Transverse colon (tissue), 4 donors: ENCODE data around the gene HK2. TPM values are rescaled to one million over a fixed set of nuclear protein-coding genes. Genes with fewer than 3 reads are reported as not detected.

Experiments used
- DNase-seq: peaks from one replicate; pipeline ENCODE4 v3.0.0-alpha.2; 2019
- H3K27ac ChIP-seq, 4 donors: fragments of 200-600 bp; sonication (generic); 2 replicates each; pipeline ENCODE4 v1.5.1; 2016 to 2018; ENCODE audit warnings: inconsistent platforms in 4 of 4
- H3K27me3 ChIP-seq: fragments of 200-600 bp; sonication (generic); 2 replicates; pipeline ENCODE4 v1.5.1; 2017; ENCODE audit warnings: inconsistent platforms
- H3K36me3 ChIP-seq, 4 donors: fragments of 200-600 bp; sonication (generic); 2 replicates each; pipeline ENCODE4 v1.5.1; 2017 to 2019; ENCODE audit warnings: inconsistent platforms in 4 of 4
- H3K4me1 ChIP-seq, 4 donors: fragments of 200-600 bp; sonication (generic); 2 replicates each; pipeline ENCODE4 v1.5.1; 2017 to 2020; ENCODE audit warnings: inconsistent platforms in 4 of 4
- H3K4me3 ChIP-seq, 4 donors: fragments of 200-600 bp; sonication (generic); 1 replicate in 1 of 4; 2 replicates in 3 of 4; pipeline versions ENCODE4 v1.5.1 to v1.6.1; 2017 to 2019; ENCODE audit warnings: inconsistent platforms in 4 of 4
- H3K9me3 ChIP-seq, 2 donors: fragments of 200-600 bp; sonication (generic); 2 replicates each; pipeline ENCODE4 v1.5.1; 2017 to 2019; ENCODE audit warnings: inconsistent platforms in 2 of 2
- EP300 ChIP-seq: sonication (generic); formaldehyde crosslinking; IDR thresholded peaks from one replicate; pipeline ENCODE4 v1.6.1; 2017; ENCODE audit warnings: antibody characterized with exemption, low read depth
- POLR2A ChIP-seq: fragments of 450-650 bp; IDR thresholded peaks from one replicate; pipeline ENCODE4 v1.6.1; 2016; ENCODE audit warnings: antibody characterized with exemption, mild to moderate bottlenecking, moderate library complexity
- POLR2AphosphoS5 ChIP-seq, 3 donors: sonication (generic); formaldehyde crosslinking; IDR thresholded peaks; one replicate each; pipeline ENCODE4 v1.6.1; 2016; ENCODE audit warnings: antibody characterized with exemption in 3 of 3
- WGBS, 2 donors: methylation state at CpG; one replicate each; pipeline ENCODE4 v1.1.5; 2018; ENCODE audit warnings: low coverage in 1 of 2; 5-methylcytosine and 5-hydroxymethylcytosine counted together
- in situ Hi-C, 4 donors: fragments of 200-750 bp; cut with MboI; loops; one replicate each; pipeline versions ENCODE4 v1.15.0 to v1.15.1; 2017; ENCODE audit warnings: low sequenced_read_pairs in 3 of 4, low pct_ligation_motif_present in 1 of 4, low pct_unique_long_range_greater_than_20kb in 1 of 4
- intact Hi-C: fragments of 100-400 bp; cut with DNase I; formaldehyde crosslinking; loops from one replicate; pipeline ENCODE4 v1.15.1; 2023; ENCODE audit warnings: low total_unique reads
- total RNA-seq, 4 donors: library from RNA; depleted of rRNA; stranded (reverse); fragments of >200 nt; gene quantifications; one replicate each; pipeline ENCODE4 v1.1.0, GENCODE V29; 2016
- TF ChIP-seq, protein P1 (sequence below), 5 experiments: fragments of 200-600 bp in 3 of 5; fragments of 450-650 bp in 2 of 5; sonication (generic) in 3 of 5; IDR thresholded peaks; 1 replicate in 2 of 5; 2 replicates in 3 of 5; pipeline ENCODE4 v1.5.1; 2016 to 2017; ENCODE audit warnings: antibody characterized with exemption in 5 of 5, inconsistent platforms in 3 of 5, mild to moderate bottlenecking in 2 of 5, moderate library complexity in 1 of 5

Gene HK2
- total RNA-seq, 4 donors from 2014 or later, result 104 to 175 (median 131) TPM

DNA sequence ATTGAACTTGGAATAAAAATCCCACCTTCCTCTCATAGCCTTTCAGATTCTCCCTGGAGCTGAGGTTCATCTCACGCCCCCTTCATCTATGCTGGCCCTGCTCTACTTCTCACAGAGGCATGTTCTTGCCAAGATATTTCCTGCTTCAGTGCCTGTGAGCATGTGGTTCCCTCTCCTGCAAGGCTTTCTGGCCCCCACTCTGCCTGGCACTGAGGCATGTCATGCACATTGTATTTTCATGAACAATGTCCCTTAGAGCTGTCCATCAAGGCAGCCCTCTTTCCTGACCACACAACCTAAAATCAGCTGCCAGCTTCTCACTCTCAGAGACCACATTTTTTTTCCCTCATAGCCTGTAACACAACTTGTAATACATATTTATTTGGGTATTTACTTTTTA is 18.0 kb upstream of the HK2 start:
- WGBS, 2 donors, result 80% methylated on average over 1 of the region's 1 CpG; no CpG with 5 or more reads in 1 of the 2 donors
- TF ChIP-seq, protein P1, sequence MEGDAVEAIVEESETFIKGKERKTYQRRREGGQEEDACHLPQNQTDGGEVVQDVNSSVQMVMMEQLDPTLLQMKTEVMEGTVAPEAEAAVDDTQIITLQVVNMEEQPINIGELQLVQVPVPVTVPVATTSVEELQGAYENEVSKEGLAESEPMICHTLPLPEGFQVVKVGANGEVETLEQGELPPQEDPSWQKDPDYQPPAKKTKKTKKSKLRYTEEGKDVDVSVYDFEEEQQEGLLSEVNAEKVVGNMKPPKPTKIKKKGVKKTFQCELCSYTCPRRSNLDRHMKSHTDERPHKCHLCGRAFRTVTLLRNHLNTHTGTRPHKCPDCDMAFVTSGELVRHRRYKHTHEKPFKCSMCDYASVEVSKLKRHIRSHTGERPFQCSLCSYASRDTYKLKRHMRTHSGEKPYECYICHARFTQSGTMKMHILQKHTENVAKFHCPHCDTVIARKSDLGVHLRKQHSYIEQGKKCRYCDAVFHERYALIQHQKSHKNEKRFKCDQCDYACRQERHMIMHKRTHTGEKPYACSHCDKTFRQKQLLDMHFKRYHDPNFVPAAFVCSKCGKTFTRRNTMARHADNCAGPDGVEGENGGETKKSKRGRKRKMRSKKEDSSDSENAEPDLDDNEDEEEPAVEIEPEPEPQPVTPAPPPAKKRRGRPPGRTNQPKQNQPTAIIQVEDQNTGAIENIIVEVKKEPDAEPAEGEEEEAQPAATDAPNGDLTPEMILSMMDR (IDR thresholded peaks at IDR 0.05), result no peak
- no peak for TF ChIP-seq POLR2A
- no peak for TF ChIP-seq EP300
- no peak for TF ChIP-seq POLR2AphosphoS5 (IDR thresholded peaks at IDR 0.05)
- no peak for DNase-seq
- Histone ChIP-seq H3K4me3 (no peak overlapping the region), H3K27ac (peak overlapping the region in 2 of 4 donors; percentile 17 to 69), H3K27me3 (no peaks in the 10 kb centered on the region), H3K4me1 (peaks cover 0 to 20% (median 12%) of the 10 kb centered on the region in 4 donors), H3K9me3 (no peaks in the 10 kb centered on the region), H3K36me3 (no peaks in the 10 kb centered on the region)
- intact Hi-C loops, result no loop called here
- in situ Hi-C loops, result no loop called here

DNA sequence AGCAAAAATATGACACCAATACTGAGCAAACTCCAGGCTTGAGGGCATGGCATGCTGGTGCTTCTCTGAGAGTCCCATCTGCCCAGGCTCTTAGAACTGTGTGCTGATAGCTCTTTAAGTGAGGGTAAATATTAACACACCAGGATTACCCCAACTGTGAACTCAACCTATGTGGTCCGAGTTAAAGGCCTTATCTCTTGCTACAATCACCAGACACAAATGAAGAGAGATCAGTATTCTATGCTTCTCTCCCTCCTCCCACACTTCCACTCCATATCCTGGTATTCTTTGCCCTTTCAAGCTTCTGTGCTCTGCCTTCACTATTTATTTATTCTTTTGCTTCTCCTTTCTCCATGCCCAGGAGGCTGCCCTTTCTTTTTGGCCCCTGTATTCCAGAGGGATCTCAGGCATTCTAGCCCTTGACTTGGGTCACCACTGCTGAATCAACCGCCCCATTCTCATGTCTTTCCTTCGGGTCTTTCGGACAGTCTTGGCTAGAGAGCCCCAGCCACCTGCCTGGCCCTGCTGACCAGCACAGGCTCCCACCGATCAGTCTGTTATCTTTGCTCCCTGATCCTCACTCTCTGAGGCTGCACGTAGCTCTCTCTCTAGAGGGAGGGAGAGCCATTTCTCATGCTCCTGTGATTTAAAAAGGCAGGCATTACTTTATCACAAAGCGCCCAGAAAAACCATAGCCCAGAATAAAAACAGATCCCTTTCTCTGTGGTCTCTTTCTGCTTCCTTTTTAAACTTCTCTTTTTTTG is 17.2 kb upstream of the HK2 start:
- Histone ChIP-seq H3K4me1 (peaks cover 0 to 20% (median 12%) of the 10 kb centered on the region in 4 donors), H3K36me3 (no peaks in the 10 kb centered on the region), H3K27me3 (no peaks in the 10 kb centered on the region), H3K27ac (peak overlapping the region; percentile 37 to 69 (median 44)), H3K9me3 (no peaks in the 10 kb centered on the region), H3K4me3 (no peak overlapping the region)
- DNase-seq, result no peak
- intact Hi-C loops (no loop called here), in situ Hi-C loops (no loop called here)
- WGBS, 2 donors, result 42 to 51% methylated on average over 5 to 7 of the region's 7 CpGs
- no peak for TF ChIP-seq EP300
- TF ChIP-seq POLR2AphosphoS5 (IDR thresholded peaks at IDR 0.05), result no peak
- TF ChIP-seq POLR2A, result no peak
- TF ChIP-seq, protein P1 (IDR thresholded peaks at IDR 0.05), result no peak

DNA sequence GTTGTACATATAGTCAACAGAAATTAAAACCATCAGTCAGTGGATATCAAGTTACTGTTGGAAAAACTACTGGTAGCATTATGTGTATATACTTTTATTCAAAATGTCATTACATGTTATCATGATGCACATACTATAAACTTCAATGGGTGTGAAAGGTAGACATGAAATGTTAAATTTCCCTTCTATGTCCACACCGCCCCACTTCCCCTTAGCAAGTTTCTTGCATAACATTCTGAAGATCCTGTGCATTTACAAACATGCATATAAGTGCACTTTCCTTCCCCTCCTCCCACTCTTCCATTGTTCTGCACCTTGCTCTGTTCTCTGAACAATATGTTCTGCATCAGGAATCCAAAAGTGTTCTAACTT is 16.6 kb upstream of the HK2 start:
- Histone ChIP-seq H3K27me3 (no peaks in the 10 kb centered on the region), H3K36me3 (no peaks in the 10 kb centered on the region), H3K4me3 (no peak overlapping the region), H3K27ac (peak overlapping the region in 3 of 4 donors; percentile 37 to 69 (median 43)), H3K9me3 (no peaks in the 10 kb centered on the region), H3K4me1 (peaks cover 0 to 20% (median 12%) of the 10 kb centered on the region in 4 donors)
- in situ Hi-C loops, result no loop called here
- 83 to 85% methylated on average over 1 of the region's 1 CpG for WGBS, 2 donors
- DNase-seq, result no peak
- intact Hi-C loops, result no loop called here
- TF ChIP-seq EP300 (no peak), POLR2AphosphoS5 (IDR thresholded peaks at IDR 0.05) (no peak), POLR2A (no peak)
- TF ChIP-seq, protein P1 (IDR thresholded peaks at IDR 0.05), result no peak

DNA sequence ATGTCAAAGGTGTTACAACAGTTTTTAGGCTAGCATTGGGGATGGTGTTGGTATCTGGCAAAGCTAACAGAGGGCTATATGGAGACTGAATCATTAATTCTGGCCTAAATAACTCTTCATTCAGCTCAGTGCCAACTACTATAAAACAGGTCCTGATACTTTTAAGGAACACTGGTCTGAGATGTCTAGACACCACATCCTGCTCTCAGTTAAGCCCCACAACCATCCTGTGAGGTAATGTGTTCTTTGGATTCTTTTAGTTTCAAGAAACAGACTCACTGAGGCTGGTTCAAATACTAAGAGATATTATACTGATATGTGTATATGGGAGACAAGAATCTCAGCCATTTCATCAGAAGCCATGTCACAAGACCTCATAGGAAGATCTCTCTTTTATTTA is 14.2 kb upstream of the HK2 start:
- Histone ChIP-seq H3K27me3 (no peaks in the 10 kb centered on the region), H3K4me3 (no peak overlapping the region), H3K9me3 (no peaks in the 10 kb centered on the region), H3K27ac (no peak overlapping the region), H3K36me3 (no peaks in the 10 kb centered on the region), H3K4me1 (peaks cover 0 to 23% (median 12%) of the 10 kb centered on the region in 4 donors)
- intact Hi-C loops (no loop called here), in situ Hi-C loops (no loop called here)
- no peak for DNase-seq
- TF ChIP-seq POLR2AphosphoS5 (IDR thresholded peaks at IDR 0.05) (no peak), POLR2A (no peak), EP300 (no peak)
- TF ChIP-seq, protein P1 (IDR thresholded peaks at IDR 0.05), result no peak
